HG03095 (cell line): Measurements from ENCODE around the gene CSTB.

Experiments used
- ATAC-seq: cut with Tn5 transposase; IDR thresholded peaks from one replicate; pipeline ENCODE4 v1.9.1; 2021; ENCODE audit warnings: moderate library complexity; ENCODE audit not compliant: unreplicated experiment

CSTB gene

DNA sequence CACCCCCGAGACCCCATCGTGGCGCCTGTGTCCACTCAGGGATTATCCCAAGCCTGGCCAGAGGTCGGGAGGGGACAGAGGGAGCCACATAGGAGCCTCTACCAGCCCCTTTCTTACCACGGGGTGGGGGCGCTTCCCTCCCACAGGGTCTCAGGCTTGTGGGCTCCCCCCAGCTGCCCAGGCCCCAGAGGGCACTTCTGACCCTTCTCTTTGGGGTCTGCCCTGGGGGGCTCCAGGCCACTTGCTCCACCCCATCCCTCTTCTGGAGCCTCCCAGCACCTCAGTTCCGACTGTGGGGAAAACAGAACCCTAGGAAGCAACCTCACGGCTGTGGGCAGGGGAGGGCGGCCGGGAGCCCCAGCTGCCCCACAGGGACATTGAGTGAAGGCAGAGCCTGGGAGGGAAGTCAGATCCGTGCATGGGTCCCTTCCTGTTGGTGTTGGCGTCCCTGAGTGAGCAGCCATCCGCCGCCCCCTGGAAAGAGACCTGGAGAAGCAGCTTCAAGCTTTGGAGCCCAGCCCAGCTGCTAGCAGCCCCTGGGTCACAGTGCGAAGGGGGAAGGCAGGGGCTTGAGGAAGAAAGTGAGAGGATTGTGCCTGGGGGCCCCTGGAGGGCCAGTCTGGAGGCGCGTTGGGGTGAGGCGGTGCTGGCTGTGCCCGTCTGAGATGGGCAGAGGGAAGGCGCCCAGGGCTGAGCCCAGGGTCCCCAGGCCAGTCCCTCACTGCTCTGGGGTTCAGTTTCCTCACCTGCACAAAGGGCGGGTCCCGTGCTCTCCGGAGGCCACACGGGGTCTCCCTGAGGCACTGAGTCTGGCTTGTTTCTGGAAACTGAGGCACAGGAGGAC, 35.4 kb upstream of the CSTB start:
- no peak for ATAC-seq

- peak; percentile 48 for ATAC-seq
Measured at GRCh38 chr21:43810505-43811261, 34.6 kb upstream of the CSTB start.

GRCh38 chr21:43809853-43810504, 33.9 kb upstream of the CSTB start:
- no peak for ATAC-seq

GRCh38 chr21:43809346-43809799, 33.3 kb upstream of the CSTB start:
- ATAC-seq, result no peak

GRCh38 chr21:43808832-43809251, 32.7 kb upstream of the CSTB start:
- no peak for ATAC-seq

GRCh38 chr21:43808367-43808766, 32.3 kb upstream of the CSTB start:
- no peak for ATAC-seq

- ATAC-seq, result no peak
Measured at GRCh38 chr21:43806017-43806710, 30.1 kb upstream of the CSTB start.

- ATAC-seq, result peak; percentile 62
Measured at GRCh38 chr21:43805275-43805800, 29.2 kb upstream of the CSTB start.

GRCh38 chr21:43803558-43804300, 27.6 kb upstream of the CSTB start:
- ATAC-seq, result no peak

- ATAC-seq, result no peak
Measured at GRCh38 chr21:43802713-43803313, 26.7 kb upstream of the CSTB start.

- ATAC-seq, result no peak
Measured at GRCh38 chr21:43801006-43801783, 25.1 kb upstream of the CSTB start.

DNA sequence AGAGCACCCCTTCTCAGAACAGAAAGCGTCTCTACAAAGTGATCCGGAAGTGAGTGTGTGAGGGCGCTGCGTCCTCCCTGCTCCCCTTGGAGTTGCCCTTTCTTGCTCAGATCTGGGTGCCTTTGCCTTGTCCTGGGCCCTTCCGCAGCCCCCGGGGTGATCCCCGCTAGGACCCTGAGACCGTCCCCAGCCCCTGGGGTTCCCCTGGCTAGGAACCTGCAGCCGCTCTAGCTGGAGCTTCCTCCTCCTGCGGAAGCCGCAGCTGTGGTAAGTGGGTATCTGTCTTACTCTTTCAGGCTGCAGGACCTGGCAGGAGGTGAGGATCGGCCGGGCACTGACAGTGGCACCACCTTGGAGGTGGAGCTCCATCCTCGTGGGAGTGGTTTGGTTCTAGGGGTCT, 24.5 kb upstream of the CSTB start:
- ATAC-seq, result no peak

GRCh38 chr21:43800124-43800523, 24.0 kb upstream of the CSTB start:
- ATAC-seq, result no peak

DNA sequence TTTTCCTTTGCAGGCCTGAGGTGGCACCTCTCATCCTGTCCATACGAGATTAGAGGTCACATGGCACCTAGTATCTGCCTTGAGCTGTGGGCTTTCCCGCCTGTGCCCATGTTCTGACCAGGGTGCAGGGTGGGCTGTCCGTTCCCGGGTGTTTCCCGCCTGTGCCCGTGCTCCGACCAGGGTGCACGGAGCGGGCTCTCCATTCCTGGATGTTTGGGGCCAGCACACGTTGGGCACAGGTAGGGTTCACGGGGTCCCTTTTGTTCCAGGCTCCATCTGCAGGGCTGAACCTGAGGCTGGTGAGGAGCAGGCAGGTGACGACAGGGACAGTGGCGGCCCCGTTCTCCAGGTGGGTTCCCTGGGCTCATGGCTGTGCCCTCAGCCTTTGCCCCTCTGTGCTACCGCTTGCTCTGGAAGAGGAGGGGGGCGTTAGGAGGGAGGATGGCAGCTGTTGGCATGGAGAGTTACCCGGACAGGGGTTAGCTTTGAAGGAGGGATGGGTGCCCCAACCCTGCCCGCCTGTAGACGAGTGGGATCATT, 23.3 kb upstream of the CSTB start:
- ATAC-seq, result no peak

- no peak for ATAC-seq
Measured at GRCh38 chr21:43797925-43798715, 22.0 kb upstream of the CSTB start.

- no peak for ATAC-seq
Measured at GRCh38 chr21:43797415-43797814, 21.3 kb upstream of the CSTB start.

DNA sequence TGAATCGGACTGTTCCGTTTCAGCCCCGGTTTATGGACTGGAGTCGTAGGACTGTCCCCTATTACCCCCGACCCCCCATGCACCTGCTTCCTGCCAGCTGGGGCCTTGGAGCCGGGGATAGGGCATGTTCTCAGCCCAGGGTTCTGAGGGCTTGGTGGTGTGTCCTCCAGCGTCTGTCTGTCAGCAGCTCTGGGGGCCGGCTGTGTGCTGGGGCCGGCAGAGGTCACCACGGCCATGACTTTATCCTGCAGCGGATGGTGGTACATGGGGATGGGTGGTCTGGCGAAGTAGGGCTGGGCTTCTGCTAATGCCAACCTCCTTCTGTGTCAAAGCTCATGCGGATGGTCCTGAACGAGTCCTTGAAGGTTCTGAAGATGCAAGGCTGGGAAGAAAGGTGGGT, 18.7 kb upstream of the CSTB start:
- no peak for ATAC-seq

DNA sequence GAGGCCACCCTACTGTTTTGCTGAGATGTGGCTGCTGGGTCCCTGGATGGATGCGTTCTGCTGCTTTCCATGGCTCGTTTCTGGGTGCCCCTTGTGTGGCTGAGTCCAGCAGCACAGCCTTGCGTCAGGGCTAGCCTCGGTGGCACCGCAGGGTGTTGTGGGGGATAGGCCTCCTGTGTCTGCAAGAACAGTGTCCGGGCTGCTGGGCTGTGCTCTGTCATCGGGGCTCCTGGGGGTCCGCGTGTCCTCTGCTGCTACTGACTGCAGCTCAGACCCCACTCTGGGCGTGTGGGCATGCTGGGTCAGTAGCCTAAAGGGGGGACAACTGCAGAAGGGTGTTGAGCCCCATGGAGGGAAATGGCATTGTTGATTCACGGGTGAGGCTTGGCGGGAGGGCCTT, 18.2 kb upstream of the CSTB start:
- ATAC-seq, result no peak
